Measurements from ENCODE around the gene HMX1.

The HMX1 gene

DNA sequence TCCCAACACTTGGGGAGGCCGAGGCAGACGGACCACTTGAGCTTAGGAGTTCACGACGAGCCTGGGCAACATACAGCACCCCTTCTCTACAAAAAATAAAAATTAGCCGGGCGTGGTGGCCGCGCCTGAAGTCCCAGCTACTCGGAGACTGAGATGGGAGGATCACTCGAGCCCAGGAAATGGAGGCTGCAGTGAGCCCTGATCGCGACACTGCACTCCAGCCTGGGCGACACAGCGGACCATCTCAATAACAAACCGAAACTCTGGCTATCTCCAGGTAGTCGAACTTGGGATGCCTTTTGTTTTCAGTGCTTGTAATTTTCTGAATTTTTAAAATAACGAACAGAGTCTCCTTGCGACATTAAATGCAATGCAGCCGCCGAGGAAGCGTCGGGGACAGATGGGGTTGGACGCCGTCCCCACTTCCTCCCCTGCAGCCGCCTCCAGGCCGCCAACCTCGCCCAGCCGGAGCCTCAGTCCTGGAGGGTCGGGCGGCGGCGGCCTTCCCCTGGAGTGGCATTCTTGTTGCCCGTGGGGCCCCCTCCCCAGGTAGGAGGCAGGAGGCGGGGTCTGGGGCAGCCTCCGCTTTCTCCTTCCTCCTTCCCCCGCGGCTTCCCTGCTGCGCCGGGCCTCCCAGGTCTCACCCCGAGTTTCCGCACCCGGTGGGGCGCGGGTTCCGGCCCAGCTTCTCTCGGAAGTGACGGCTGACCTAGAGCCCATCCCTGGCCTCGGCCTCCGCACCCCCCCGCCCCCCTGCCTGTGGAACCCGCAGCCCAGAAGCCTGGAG lies 14.6 kb downstream of the HMX1 start:
- H3K4me1 Mint-ChIP-seq (ENCODE audit: low read depth), result no peaks in the 10 kb centered on the region
- no peak overlapping the region for H3K4me3 Mint-ChIP-seq
- H3K27me3 Mint-ChIP-seq, result peaks cover 84% of the 10 kb centered on the region
- no peak overlapping the region for H3K27ac Mint-ChIP-seq
- H3K9me3 Mint-ChIP-seq, result no peaks in the 10 kb centered on the region
- intact Hi-C loops (cut with micrococcal nuclease), result no loop called here
- H3K36me3 Mint-ChIP-seq (ENCODE audit: low read depth), result no peaks in the 10 kb centered on the region

DNA sequence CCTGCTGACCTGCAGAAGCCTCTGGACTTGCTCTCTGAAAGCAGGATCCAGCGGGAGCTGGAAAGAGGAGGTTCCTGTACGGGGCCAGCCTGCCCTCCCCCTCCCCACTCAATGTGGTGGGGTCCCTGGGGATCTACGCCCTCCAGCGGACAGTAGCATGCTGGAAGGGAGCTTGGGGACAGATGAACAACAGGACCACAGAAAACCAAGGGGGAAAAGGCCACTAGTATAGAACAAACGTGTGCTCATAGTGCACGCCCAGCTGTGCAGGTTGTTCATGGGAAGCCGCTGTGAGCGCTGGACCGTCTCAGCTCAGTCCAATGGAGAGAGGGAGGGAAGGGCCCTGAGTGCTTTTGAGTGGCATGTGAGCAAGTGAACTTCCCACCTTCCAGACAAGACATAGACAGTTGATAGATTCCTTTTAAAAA lies 15.8 kb downstream of the HMX1 start:
- Mint-ChIP-seq H3K27me3 (peaks cover 73% of the 10 kb centered on the region), H3K36me3 (ENCODE audit: low read depth) (no peaks in the 10 kb centered on the region), H3K4me3 (no peak overlapping the region), H3K4me1 (ENCODE audit: low read depth) (no peaks in the 10 kb centered on the region), H3K9me3 (no peaks in the 10 kb centered on the region), H3K27ac (no peak overlapping the region)
- intact Hi-C loops (cut with micrococcal nuclease), result no loop called here

DNA sequence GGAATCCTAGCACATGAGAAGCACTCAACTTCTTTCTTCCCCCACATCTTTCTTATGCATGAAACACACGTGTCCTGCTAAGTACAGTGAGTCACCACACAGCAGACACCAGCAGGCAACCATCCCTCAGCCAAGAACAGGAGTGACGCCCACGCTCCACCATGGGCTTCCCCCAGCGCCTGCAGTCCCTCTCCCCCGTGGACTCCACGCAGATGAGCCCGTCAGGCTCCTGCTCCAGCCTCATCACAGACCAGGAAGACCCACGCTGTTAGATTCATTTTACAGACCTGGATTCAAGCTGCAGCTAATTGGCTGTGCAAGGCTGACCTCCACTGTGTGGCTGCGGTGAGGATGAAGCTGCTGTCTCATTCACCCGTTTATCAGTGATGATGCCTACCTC lies 16.7 kb downstream of the HMX1 start:
- Mint-ChIP-seq H3K9me3 (no peaks in the 10 kb centered on the region), H3K27me3 (peaks cover 65% of the 10 kb centered on the region), H3K27ac (no peak overlapping the region), H3K36me3 (ENCODE audit: low read depth) (no peaks in the 10 kb centered on the region), H3K4me1 (ENCODE audit: low read depth) (no peaks in the 10 kb centered on the region), H3K4me3 (no peak overlapping the region)
- intact Hi-C loops (cut with micrococcal nuclease), result no loop called here

DNA sequence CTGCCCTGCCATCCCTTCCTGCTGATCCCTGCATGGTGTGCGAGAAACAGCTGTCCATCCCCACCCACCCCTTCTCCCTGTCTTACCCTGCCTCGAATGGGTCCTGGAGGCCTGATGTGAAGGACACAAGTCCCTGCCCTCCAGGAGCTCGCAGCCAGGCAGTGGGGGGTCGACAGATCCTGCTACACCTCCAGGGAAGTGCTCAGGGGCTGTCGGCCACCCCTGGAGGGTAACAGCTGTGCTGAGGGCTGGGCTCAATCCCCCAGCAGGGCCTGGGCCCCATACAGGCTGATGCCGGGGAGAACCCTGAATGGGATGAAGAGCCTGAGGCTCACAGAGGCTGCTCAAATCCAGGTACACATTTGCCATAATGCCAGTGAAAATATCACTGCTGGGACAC lies 17.6 kb downstream of the HMX1 start:
- no peak overlapping the region for H3K27ac Mint-ChIP-seq
- intact Hi-C loops (cut with micrococcal nuclease), result no loop called here

GRCh38 chr4:8853249-8853648 lies 18.4 kb downstream of the HMX1 start:
- Mint-ChIP-seq H3K9me3 (no peaks in the 10 kb centered on the region), H3K4me3 (no peak overlapping the region), H3K4me1 (ENCODE audit: low read depth) (no peaks in the 10 kb centered on the region), H3K27ac (no peak overlapping the region), H3K36me3 (ENCODE audit: low read depth) (no peaks in the 10 kb centered on the region), H3K27me3 (peaks cover 56% of the 10 kb centered on the region)
- intact Hi-C loops (cut with micrococcal nuclease), result no loop called here

More for the DNA sequence above, 17.6 kb downstream of the HMX1 start:
- no peaks in the 10 kb centered on the region for H3K9me3 Mint-ChIP-seq
- no peak overlapping the region for H3K4me3 Mint-ChIP-seq
- no peaks in the 10 kb centered on the region for H3K36me3 Mint-ChIP-seq (ENCODE audit: low read depth)
- peaks cover 56% of the 10 kb centered on the region for H3K27me3 Mint-ChIP-seq
- no peaks in the 10 kb centered on the region for H3K4me1 Mint-ChIP-seq (ENCODE audit: low read depth)

DNA sequence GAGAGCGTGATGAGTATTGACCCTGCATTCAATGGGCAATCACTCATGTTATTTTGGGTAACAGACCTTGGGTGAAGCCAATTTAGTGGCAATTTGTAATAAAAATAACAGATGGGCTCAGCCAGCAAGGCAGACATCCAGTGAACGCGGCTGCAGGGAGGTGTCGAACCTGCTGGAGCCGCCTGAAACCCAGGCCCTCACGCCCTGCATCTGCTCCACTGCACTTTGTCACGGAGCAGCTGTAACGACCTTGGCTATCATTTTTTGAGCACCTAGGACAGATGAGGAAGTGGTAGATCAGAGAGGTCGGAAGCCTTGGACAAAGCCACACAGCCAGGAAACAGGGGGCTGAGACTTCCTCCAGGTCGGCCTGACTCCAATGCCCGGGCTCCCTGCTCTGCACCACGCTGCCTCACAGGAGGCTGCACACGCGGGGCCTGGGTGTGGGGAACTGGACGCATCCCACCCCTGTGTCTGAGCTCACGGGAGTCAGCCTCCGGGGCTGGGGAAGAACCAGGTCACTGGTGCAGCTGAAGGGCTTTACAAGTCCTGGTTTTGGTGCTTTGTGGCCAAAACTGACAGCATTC lies 19.4 kb downstream of the HMX1 start:
- Mint-ChIP-seq H3K4me3 (no peak overlapping the region), H3K9me3 (no peaks in the 10 kb centered on the region)
- intact Hi-C loops (cut with micrococcal nuclease), result no loop called here

GRCh38 chr4:8851321-8852117 lies 20.1 kb downstream of the HMX1 start:
- H3K27ac Mint-ChIP-seq, result no peak overlapping the region
- H3K27me3 Mint-ChIP-seq, result peaks cover 42% of the 10 kb centered on the region
- intact Hi-C loops (cut with micrococcal nuclease), result no loop called here
- H3K4me3 Mint-ChIP-seq, result no peak overlapping the region
- H3K36me3 Mint-ChIP-seq (ENCODE audit: low read depth), result no peaks in the 10 kb centered on the region
- no peaks in the 10 kb centered on the region for H3K9me3 Mint-ChIP-seq
- no peaks in the 10 kb centered on the region for H3K4me1 Mint-ChIP-seq (ENCODE audit: low read depth)

More for the DNA sequence above, 19.4 kb downstream of the HMX1 start:
- no peaks in the 10 kb centered on the region for H3K36me3 Mint-ChIP-seq (ENCODE audit: low read depth)
- H3K27ac Mint-ChIP-seq, result no peak overlapping the region
- H3K27me3 Mint-ChIP-seq, result peaks cover 46% of the 10 kb centered on the region
- no peaks in the 10 kb centered on the region for H3K4me1 Mint-ChIP-seq (ENCODE audit: low read depth)

DNA sequence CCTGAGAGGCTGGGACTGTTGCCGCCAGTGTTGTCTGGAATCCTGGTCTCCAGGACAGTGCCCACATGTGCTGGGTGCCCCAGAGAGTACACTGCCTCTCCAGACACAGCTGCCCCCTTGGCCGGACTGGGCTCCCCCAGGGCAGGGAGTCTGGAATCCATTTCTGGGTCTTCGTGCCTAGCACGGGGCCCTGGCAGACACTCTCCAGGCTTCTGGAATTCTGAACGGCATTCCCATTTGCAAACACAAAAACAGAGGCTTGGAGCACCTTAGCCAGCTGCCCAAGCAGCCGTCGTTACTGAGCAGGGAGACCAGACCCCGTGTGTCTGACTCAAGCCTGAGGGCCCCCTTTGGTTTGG lies 20.8 kb downstream of the HMX1 start:
- H3K4me1 Mint-ChIP-seq (ENCODE audit: low read depth), result no peaks in the 10 kb centered on the region
- intact Hi-C loops (cut with micrococcal nuclease), result no loop called here
- H3K27me3 Mint-ChIP-seq, result peaks cover 35% of the 10 kb centered on the region
- no peak overlapping the region for H3K4me3 Mint-ChIP-seq
- H3K9me3 Mint-ChIP-seq, result no peaks in the 10 kb centered on the region
- H3K36me3 Mint-ChIP-seq (ENCODE audit: low read depth), result no peaks in the 10 kb centered on the region
- no peak overlapping the region for H3K27ac Mint-ChIP-seq

GRCh38 chr4:8850074-8850829 lies 21.4 kb downstream of the HMX1 start:
- intact Hi-C loops (cut with micrococcal nuclease), result no loop called here
- no peak overlapping the region for H3K4me3 Mint-ChIP-seq
- no peaks in the 10 kb centered on the region for H3K4me1 Mint-ChIP-seq (ENCODE audit: low read depth)
- H3K27me3 Mint-ChIP-seq, result peaks cover 31% of the 10 kb centered on the region
- H3K36me3 Mint-ChIP-seq (ENCODE audit: low read depth), result no peaks in the 10 kb centered on the region
- H3K27ac Mint-ChIP-seq, result no peak overlapping the region
- H3K9me3 Mint-ChIP-seq, result no peaks in the 10 kb centered on the region

GRCh38 chr4:8849266-8850073 lies 22.2 kb downstream of the HMX1 start:
- Mint-ChIP-seq H3K4me3 (no peak overlapping the region), H3K4me1 (ENCODE audit: low read depth) (no peaks in the 10 kb centered on the region), H3K27me3 (peaks cover 24% of the 10 kb centered on the region), H3K36me3 (ENCODE audit: low read depth) (no peaks in the 10 kb centered on the region), H3K27ac (no peak overlapping the region), H3K9me3 (no peaks in the 10 kb centered on the region)
- intact Hi-C loops (cut with micrococcal nuclease), result no loop called here

DNA sequence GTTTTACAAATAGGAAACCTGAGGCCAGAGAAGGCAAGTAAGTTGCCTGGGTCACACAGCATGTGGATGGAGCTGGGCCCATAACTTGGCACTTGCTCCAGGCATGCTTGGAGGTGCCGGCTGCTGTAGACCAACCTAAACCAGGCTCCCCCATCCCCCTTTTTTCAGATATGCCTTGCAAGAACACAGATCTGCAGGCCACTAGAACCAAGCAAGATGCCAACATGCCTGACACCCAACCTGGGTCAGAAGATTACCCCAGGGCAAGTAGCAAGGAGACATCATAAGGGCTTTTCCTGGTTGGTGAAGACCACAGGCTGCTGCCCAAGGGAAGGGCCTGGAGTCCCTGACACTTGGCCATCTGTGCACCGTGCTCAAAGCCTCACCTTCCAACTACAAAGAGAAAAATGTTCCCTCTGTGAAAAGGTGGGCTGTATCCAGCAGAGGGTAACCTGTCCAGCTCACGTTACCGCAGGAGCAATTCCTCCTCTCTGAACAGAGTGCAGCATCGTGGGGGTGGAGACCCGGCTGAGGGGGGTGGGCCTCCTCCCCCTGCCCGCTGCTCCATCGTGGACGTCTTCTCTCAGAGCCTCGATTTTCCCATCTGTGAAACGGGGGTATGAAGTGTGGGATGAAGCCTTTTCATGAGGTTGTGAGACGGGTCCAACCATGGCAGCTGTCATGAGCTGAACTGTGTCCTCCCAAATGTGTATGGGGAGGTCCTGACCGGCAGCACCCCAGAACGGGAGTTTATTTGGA lies 23.0 kb downstream of the HMX1 start:
- intact Hi-C loops (cut with micrococcal nuclease), result no loop called here
- H3K9me3 Mint-ChIP-seq, result no peaks in the 10 kb centered on the region

DNA sequence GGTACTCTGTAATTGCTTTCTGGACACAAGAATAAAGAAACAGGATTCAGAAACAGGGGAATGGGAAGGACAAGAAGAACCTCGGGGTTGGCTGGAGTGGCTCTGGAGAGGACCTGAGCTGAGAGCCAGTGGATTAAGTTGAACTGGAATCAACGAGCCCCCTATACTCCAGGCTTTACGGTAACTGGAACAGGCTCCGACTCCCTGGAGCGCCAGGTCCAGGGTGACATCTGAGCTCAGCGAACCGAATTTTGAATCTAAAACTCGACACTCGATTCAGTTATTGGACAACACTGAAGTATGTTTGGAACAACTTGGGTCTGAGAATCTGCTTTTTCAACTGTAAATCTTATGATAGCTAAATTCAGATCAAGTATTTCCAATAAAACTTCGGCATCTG lies 23.9 kb downstream of the HMX1 start:
- no peaks in the 10 kb centered on the region for H3K9me3 Mint-ChIP-seq
- no peaks in the 10 kb centered on the region for H3K4me1 Mint-ChIP-seq (ENCODE audit: low read depth)
- no peak overlapping the region for H3K4me3 Mint-ChIP-seq
- H3K27me3 Mint-ChIP-seq, result peaks cover 12% of the 10 kb centered on the region
- H3K36me3 Mint-ChIP-seq (ENCODE audit: low read depth), result no peaks in the 10 kb centered on the region
- intact Hi-C loops (cut with micrococcal nuclease), result no loop called here
- no peak overlapping the region for H3K27ac Mint-ChIP-seq

More for the DNA sequence above, 23.0 kb downstream of the HMX1 start:
- Mint-ChIP-seq H3K36me3 (ENCODE audit: low read depth) (no peaks in the 10 kb centered on the region), H3K4me3 (no peak overlapping the region), H3K27ac (no peak overlapping the region), H3K27me3 (peaks cover 17% of the 10 kb centered on the region), H3K4me1 (ENCODE audit: low read depth) (no peaks in the 10 kb centered on the region)

DNA sequence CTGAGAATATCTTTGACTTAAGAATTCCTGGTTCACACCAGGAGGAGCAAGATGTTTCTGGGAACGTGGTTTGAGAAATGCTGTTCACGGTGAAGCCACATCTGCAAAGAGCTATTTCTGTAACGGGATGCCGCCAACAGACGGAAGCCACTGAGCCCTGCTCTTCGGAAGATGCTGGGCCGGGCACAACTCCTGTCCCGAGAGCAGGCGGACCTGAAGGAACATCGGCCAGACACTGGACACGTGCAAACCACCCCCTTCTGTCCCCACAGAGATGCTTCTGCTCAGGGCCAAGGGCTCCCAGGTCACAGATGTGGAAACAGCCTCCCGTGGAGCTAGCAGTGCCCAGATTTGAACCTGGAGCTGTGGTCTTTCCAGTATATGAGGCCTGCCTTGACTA lies 24.3 kb downstream of the HMX1 start:
- Mint-ChIP-seq H3K4me1 (ENCODE audit: low read depth) (no peaks in the 10 kb centered on the region), H3K36me3 (ENCODE audit: low read depth) (no peaks in the 10 kb centered on the region), H3K27ac (no peak overlapping the region), H3K9me3 (no peaks in the 10 kb centered on the region), H3K4me3 (no peak overlapping the region), H3K27me3 (peaks cover 12% of the 10 kb centered on the region)
- intact Hi-C loops (cut with micrococcal nuclease), result no loop called here

Data from dendritic cell treated with granulocyte-macrophage colony-stimulating factor and Interleukin-4, amounts not matched to agents 40 ng/mL and 50 ng/mL, for 4 days (primary cell).